HG02798 (cell line): ENCODE measurements around the gene PGM2L1.
"Not testable (repeated sequence)": the region's sequence is repeated elsewhere in the genome, so short reads cannot be mapped to it uniquely, and the experiment has no call there.

ENCODE experiments used
- ATAC-seq: cut with Tn5 transposase; IDR thresholded peaks from one replicate; pipeline ENCODE4 v1.9.1; 2021; ENCODE audit warnings: mild to moderate bottlenecking; ENCODE audit not compliant: unreplicated experiment, poor library complexity

The PGM2L1 gene

GRCh38 chr11:74345420-74345819, 52.8 kb downstream of the PGM2L1 start:
- ATAC-seq: no peak

- no peak for ATAC-seq
Observed at GRCh38 chr11:74341921-74342320, 56.3 kb downstream of the PGM2L1 start.

- no peak for ATAC-seq
Observed at GRCh38 chr11:74339619-74340018, 58.6 kb downstream of the PGM2L1 start.

DNA sequence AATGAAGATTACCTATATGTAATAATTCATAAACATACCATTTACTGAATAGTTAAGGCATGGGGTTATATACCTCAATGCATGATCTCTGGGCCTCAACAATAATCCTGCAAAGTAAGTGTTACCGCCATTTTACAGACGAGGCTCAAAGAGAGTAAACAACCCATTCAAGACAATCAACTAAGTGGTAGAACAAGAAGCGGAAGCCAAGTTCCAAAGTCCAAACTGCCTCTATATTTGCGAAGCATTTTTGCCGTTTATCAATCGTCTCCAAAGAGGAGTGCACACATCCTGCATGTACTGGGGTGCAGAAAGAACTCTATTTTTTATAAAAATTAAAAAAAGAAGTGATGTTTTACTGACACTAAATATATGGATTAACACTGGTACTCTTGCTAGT, 59.3 kb downstream of the PGM2L1 start:
- no peak for ATAC-seq

GRCh38 chr11:74333193-74333592, 65.0 kb downstream of the PGM2L1 start:
- ATAC-seq: no peak

GRCh38 chr11:74332291-74332690, 65.9 kb downstream of the PGM2L1 start:
- no peak for ATAC-seq

DNA sequence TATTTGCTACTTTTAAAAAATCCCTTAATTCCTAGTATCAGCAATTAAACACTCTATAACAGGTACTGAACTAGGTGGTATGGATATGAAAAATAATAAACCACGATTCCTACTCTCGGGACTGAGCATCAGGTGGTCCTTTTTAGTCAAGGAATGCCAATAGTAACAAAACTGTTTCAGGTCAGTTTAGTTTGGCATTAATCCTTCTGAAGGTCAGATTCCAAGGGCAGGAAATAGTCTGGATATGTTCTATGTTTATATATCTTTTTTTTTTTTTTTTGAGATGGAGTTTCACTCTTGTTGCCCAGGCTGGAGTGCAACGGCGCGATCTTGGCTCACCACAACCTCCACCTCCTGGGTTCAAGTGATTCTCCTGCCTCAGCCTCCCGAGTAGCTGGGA, 67.2 kb downstream of the PGM2L1 start:
- ATAC-seq: not testable (repeated sequence)

GRCh38 chr11:74330075-74330858, 68.0 kb downstream of the PGM2L1 start:
- no peak for ATAC-seq

DNA sequence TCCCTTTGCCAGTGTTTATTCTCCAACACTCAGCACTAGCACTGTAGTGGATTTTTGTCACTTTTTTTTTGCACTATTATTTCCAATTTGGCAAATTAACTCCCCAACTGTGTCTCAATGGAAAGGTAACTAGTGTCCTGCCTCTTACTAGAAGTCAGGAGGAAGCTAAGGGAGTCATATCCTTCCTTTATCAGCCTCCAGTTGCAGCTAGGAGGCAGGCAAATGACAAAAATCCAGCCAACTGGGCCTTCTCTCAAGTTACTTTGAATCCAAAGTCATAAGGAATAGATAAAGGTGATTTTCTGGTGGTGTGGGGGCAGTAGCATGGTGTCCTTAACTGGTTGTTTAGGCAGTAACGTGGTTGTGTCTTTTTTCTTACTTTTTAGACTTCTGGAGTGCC, 71.2 kb downstream of the PGM2L1 start:
- no peak for ATAC-seq

GRCh38 chr11:74326665-74327064, 71.6 kb downstream of the PGM2L1 start:
- no peak for ATAC-seq

DNA sequence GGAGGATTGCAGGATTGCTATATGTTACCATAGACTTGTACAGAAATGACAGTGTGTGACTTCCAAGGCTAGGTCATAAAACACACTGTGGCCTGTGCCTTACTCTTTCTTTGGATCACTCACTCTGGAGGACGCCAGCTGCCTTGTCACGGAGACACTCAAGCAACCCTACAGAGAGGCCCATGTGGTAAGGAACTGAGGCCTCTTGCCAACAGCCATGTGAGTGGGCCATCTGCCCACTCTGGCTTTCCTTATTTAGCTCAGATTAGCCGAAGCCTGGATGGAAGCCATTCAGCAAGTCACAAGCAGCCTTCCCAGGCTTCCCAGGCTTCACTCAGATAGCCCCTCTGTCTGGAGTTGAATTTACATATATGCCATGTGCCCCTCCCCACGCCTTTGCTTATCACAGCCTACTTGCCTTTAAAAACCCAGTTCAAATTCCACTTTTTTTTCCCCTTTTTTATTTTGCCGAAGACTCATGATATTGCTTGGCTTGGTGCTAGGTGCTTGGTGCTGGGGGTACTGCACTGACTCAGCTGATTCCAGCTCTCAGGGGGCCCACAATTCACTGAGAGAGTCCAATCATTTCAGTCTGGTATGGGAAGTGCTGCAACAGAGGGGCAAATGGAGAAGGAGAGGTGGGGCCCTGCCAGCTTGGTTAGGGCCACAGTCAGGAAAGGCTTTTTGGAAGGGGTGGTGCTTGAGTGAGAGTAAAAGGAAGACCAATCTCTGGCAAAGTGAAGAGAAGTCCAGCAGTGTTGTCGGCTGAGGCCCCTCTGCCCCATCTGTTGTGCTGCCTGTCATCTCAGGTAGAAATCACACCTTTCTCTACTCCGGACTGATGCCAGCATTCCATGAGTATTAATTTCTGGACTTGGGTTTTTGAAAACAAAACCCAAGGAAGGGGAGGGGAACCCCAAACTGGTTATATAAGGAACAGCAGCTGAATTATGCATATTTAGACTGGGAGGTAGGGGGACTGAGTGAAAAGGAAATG, 72.3 kb downstream of the PGM2L1 start:
- ATAC-seq: no peak

DNA sequence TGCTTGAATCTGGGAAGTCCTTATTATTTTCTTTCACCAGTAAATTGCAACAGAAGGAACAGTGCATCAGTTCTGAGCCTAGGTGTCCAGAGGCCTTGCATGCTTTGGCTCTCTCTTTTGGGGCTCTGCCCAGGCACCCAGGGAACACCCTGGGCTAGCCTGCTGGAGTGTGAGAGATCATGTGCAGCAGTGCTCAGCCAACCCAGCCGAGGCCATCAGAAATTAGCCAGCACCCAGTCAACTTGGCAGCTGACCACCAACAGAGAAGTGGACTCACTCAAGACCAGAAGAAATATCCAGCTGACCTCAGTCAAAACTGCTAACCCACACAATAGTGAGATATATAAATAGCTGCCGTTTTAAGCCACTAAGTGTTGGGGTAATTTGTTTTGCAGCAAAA, 75.6 kb downstream of the PGM2L1 start:
- ATAC-seq: no peak

GRCh38 chr11:74321487-74322188, 76.6 kb downstream of the PGM2L1 start:
- no peak for ATAC-seq

- no peak for ATAC-seq
Observed at GRCh38 chr11:74320538-74320937, 77.7 kb downstream of the PGM2L1 start.

GRCh38 chr11:74319139-74319816, 79.0 kb downstream of the PGM2L1 start:
- ATAC-seq: no peak

- ATAC-seq: no peak
Observed at GRCh38 chr11:74318241-74318932, 79.8 kb downstream of the PGM2L1 start.

GRCh38 chr11:74316772-74317505, 81.3 kb downstream of the PGM2L1 start:
- no peak for ATAC-seq

DNA sequence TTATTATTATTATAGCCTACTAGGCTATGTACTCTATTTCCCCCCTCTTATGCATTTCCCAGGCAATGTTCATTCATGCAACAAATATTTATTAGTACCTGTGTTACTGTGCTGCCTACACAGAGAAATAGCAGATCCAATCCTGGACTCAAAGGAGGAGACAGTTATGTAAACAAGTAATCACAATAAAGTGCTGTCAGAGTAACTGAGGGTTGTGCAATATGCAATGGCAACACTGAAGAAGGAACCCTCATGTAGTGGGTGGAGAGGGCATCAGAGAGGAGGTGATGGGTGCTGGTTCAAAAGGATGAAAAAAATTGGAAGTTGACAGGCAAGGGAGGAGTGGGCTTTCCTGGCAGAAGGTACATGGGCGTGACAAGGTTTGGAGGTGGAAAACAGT, 85.9 kb downstream of the PGM2L1 start:
- no peak for ATAC-seq

DNA sequence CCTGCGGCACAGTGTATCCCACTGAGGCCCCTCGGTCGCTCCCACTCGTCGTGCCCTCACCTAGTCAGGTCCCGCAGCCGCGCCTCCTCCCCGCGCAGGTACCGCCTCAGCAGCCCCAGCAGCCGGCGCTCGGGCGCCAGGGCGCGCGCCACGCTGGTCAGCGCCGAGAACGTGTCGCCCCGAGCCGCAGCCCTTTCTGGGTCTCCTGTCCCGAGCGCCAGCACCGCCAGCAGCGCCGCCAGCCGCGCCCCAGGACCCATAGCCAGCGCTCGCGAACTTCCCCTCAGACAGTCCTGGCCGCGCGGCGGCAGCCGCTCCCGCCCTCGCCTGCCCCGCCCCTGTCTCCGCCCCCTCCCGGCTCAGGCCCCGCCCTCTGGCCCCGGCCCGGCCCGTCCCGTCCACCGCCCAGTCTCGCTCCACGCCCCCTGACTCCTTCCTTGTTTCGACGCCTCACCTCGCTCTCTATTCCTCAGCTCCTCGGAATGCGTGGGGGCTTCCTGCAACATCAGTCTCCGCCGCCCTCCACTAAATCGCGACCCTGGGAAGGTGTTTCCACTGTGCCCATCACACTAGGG, 86.8 kb downstream of the PGM2L1 start, which contains the start of gene P4HA3:
TSS of gene P4HA3 (minus strand) at position 289 of the 575 bp plus-strand sequence. CDS start at position 260, 29 bp downstream.
- no peak for ATAC-seq
